Panc1 (cell line): ENCODE results near the gene FMN2. TPM values are rescaled to one million over a fixed set of nuclear protein-coding genes. Genes with fewer than 3 reads are reported as not detected.

Source experiments
- ATAC-seq: fragments of 200-7000 bp; cut with Tn5 transposase; 2 replicates; pipeline ENCODE4 v1.9.1; 2020; ENCODE audit warnings: mild to moderate bottlenecking, moderate library complexity
- BruUV-seq: library from RNA; stranded (reverse); fragments of 400-500 nt; replicated peaks from 2 replicates; lab custom pipeline; 2021; lab: Mats Ljungman, UMichigan
- CTCF ChIA-PET: fragments of 300-600 bp; sonication (Branson Sonifier 250); formaldehyde crosslinking; loops from one replicate; lab custom pipeline; 2022; ENCODE audit warnings: antibody characterized with exemption; lab: Charles Lee
- POLR2A ChIA-PET: fragments of 300-600 bp; sonication (Branson Sonifier 250); formaldehyde crosslinking; loops from one replicate; lab custom pipeline; 2022; ENCODE audit warnings: antibody characterized with exemption; lab: Charles Lee
- DNase-seq: peaks from one replicate; pipeline ENCODE4 v3.0.0-alpha.2; 2010; ENCODE audit warnings: low read depth, low spot score
- H3K27ac ChIP-seq: 2 replicates; pipeline ENCODE4 v1.5.1; 2011; ENCODE audit warnings: mild to moderate bottlenecking, low read length, inconsistent platforms
- H3K27me3 ChIP-seq: fragments of 200-500 bp; sonication (Bioruptor generic); 2 replicates; pipeline ENCODE4 v1.6.0; 2014; ENCODE audit warnings: low read length, inconsistent platforms; ENCODE audit not compliant: control insufficient read depth, insufficient read depth
- H3K36me3 ChIP-seq: fragments of 200-500 bp; sonication (Bioruptor generic); 2 replicates; pipeline ENCODE4 v1.5.1; 2014; ENCODE audit warnings: inconsistent platforms, mild to moderate bottlenecking, low read length, moderate library complexity; ENCODE audit not compliant: control insufficient read depth, insufficient read depth
- H3K4me1 ChIP-seq: 2 replicates; pipeline ENCODE4 v1.5.1; 2011; ENCODE audit warnings: inconsistent platforms, mild to moderate bottlenecking, low read length, moderate library complexity; ENCODE audit not compliant: control insufficient read depth, insufficient read depth
- H3K4me3 ChIP-seq, 2 experiments: 2 replicates each; pipeline ENCODE4 v1.5.1; 2011 to 2012; ENCODE audit warnings: low read depth in 2 of 2, low read length in 2 of 2, mild to moderate bottlenecking in 2 of 2, inconsistent platforms in 1 of 2, moderate library complexity in 1 of 2
- H3K9me3 ChIP-seq: fragments of 200-500 bp; sonication (Bioruptor generic); 2 replicates; pipeline ENCODE4 v1.5.1; 2014; ENCODE audit warnings: low read depth, mild to moderate bottlenecking, inconsistent platforms, low read length, moderate library complexity; ENCODE audit not compliant: control insufficient read depth, insufficient read depth
- CTCF ChIP-seq: fragments of 450-650 bp; IDR thresholded peaks from 2 replicates; pipeline ENCODE4 v1.5.1; 2017; ENCODE audit warnings: mild to moderate bottlenecking
- POLR2AphosphoS5 ChIP-seq: IDR thresholded peaks from 2 replicates; pipeline ENCODE4 v1.6.1; 2012; ENCODE audit warnings: mild to moderate bottlenecking, low read depth, low read length, moderate library complexity
- REST ChIP-seq, 2 experiments: IDR thresholded peaks; 2 replicates each; pipeline ENCODE4 v1.6.1; 2011 to 2012; ENCODE audit warnings: low read depth in 2 of 2, control low read depth in 1 of 2, low read length in 1 of 2, mild to moderate bottlenecking in 1 of 2, moderate library complexity in 1 of 2; ENCODE audit not compliant: insufficient read depth in 1 of 2
- SIN3A ChIP-seq: IDR thresholded peaks from 2 replicates; pipeline ENCODE4 v1.6.1; 2012; ENCODE audit warnings: low read depth, mild to moderate bottlenecking, low read length, moderate library complexity, borderline replicate concordance; ENCODE audit not compliant: insufficient read depth
- TCF7L2 ChIP-seq: IDR thresholded peaks from 2 replicates; pipeline ENCODE4 v1.6.1; 2011; ENCODE audit warnings: mild to moderate bottlenecking, low read depth, low read length, inconsistent platforms
- in situ Hi-C: cut with HindIII; loops from 2 replicates; pipeline ENCODE4 v1.10.0; 2016; ENCODE audit warnings: low sequenced_read_pairs, low pct_unique_long_range_greater_than_20kb
- intact Hi-C: fragments of 100-400 bp; cut with micrococcal nuclease; formaldehyde crosslinking; loops from one replicate; pipeline ENCODE4 v1.10.0; 2022; ENCODE audit not compliant: unreplicated experiment
- total RNA-seq: library from RNA; stranded (reverse); gene quantifications from one replicate; pipeline ENCODE4 v1.2.1, GENCODE V29; 2021; ENCODE audit not compliant: unreplicated experiment

FMN2 gene
- total RNA-seq, 1 experiment from 2014 or later = 1.9 TPM

GRCh38 chr1:240337781-240338180, 246.1 kb downstream of the FMN2 start:
- BruUV-seq = no TSS peak
- CTCF ChIA-PET = no interaction called here
- intact Hi-C loops = no loop called here
- Histone ChIP-seq H3K9me3 (no peaks in the 10 kb centered on the region), H3K27ac (no peak overlapping the region), H3K27me3 (no peaks in the 10 kb centered on the region), H3K36me3 (no peaks in the 10 kb centered on the region), H3K4me3 (no peak overlapping the region), H3K4me1 (no peaks in the 10 kb centered on the region)
- in situ Hi-C loops = no loop called here
- DNase-seq (no peak), ATAC-seq (no peak)
- TF ChIP-seq SIN3A (no peak), TCF7L2 (no peak), POLR2AphosphoS5 (no peak), REST (IDR thresholded peaks at IDR 0.05; ENCODE audit: insufficient read depth in 1 of 2, low read depth in 2 of 2, low read length in 1 of 2) (no peak), CTCF (no peak)
- POLR2A ChIA-PET = no interaction called here

- H3K27ac ChIP-seq = no peak overlapping the region
- DNase-seq = no peak
- no peak for ATAC-seq
- H3K9me3 ChIP-seq = no peaks in the 10 kb centered on the region
- no peaks in the 10 kb centered on the region for H3K27me3 ChIP-seq
- no TSS peak for BruUV-seq
- intact Hi-C loops = no loop called here
- H3K36me3 ChIP-seq = no peaks in the 10 kb centered on the region
- no peaks in the 10 kb centered on the region for H3K4me1 ChIP-seq
- H3K4me3 ChIP-seq = no peak overlapping the region
- TF ChIP-seq TCF7L2 (no peak), SIN3A (no peak), POLR2AphosphoS5 (no peak), CTCF (no peak), REST (IDR thresholded peaks at IDR 0.05; ENCODE audit: insufficient read depth in 1 of 2, low read depth in 2 of 2, low read length in 1 of 2) (no peak)
- in situ Hi-C loops = no loop called here
- ChIA-PET POLR2A (interaction anchor here (0.5 kb wide), 1 partner anchor 260 kb away, joined by 4 read pairs; no protein-coding TSS in a partner anchor), CTCF (no interaction called here)
Measured at GRCh38 chr1:240338837-240339236, 247.2 kb downstream of the FMN2 start.
